ENCODE results near the gene AMPD3. TPM values are rescaled to one million over a fixed set of nuclear protein-coding genes. Genes with fewer than 3 reads are reported as not detected.

Gene AMPD3
- total and polyA plus RNA-seq, 4 donors: 3.8 to 29.0 (median 24.2) TPM

DNA sequence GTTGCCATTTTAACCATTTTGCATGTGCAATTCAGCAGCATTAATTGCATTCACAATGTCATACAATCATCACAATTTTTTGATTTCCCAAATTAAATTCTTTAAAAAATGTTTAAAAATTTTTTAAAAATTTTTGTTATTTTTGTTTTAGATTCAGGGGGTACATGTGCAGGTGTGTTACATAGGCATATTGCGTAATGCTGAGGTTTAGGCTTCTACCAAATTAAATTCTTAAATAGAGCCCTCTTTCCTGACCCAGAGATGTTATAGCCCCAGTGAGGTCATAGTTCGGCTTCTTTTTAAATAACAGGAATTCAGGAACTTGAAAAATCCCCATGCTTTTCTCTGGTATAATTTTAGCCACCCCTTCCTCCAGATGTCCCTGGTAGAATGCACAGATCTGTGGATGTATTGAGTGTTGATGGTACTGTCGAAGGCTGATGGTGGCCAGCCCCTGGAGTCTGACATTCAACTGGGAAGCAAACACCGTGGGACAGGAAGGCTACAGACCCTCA lies 11.3 kb upstream of the AMPD3 start:
- H3K9ac ChIP-seq (ENCODE audit: insufficient read depth in 1 of 2, low read length in 2 of 2): no peak overlapping the region
- H3K4me1 ChIP-seq (ENCODE audit: control insufficient read depth in 5 of 5, insufficient read depth in 5 of 5, low read length in 5 of 5): no peaks in the 10 kb centered on the region
- H3K27ac ChIP-seq (ENCODE audit: low read depth in 1 of 2, low read length in 1 of 2): no peak overlapping the region
- peaks cover 0 to 4% (median 0%) of the 10 kb centered on the region in 3 donors for H3K27me3 ChIP-seq (ENCODE audit: control insufficient read depth in 3 of 3, insufficient read depth in 3 of 3, low read length in 2 of 3)
- TF ChIP-seq, protein P1, sequence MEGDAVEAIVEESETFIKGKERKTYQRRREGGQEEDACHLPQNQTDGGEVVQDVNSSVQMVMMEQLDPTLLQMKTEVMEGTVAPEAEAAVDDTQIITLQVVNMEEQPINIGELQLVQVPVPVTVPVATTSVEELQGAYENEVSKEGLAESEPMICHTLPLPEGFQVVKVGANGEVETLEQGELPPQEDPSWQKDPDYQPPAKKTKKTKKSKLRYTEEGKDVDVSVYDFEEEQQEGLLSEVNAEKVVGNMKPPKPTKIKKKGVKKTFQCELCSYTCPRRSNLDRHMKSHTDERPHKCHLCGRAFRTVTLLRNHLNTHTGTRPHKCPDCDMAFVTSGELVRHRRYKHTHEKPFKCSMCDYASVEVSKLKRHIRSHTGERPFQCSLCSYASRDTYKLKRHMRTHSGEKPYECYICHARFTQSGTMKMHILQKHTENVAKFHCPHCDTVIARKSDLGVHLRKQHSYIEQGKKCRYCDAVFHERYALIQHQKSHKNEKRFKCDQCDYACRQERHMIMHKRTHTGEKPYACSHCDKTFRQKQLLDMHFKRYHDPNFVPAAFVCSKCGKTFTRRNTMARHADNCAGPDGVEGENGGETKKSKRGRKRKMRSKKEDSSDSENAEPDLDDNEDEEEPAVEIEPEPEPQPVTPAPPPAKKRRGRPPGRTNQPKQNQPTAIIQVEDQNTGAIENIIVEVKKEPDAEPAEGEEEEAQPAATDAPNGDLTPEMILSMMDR (IDR thresholded peaks at IDR 0.05; ENCODE audit: control extremely low read depth, extremely low read depth): no peak
- ATAC-seq (ENCODE audit: insufficient read depth, low FRiP score): no peak
- no peaks in the 10 kb centered on the region for H3K9me3 ChIP-seq (ENCODE audit: control insufficient read depth in 4 of 4, insufficient read depth in 3 of 4, low read length in 3 of 4)
- 74 to 79% methylated on average over 4 of the region's 4 CpGs for WGBS, 2 donors
- H3K36me3 ChIP-seq (ENCODE audit: control insufficient read depth in 4 of 4, insufficient read depth in 4 of 4, low read length in 4 of 4): no peaks in the 10 kb centered on the region
- H3K4me3 ChIP-seq: no peak overlapping the region
- no peak for DNase-seq

DNA sequence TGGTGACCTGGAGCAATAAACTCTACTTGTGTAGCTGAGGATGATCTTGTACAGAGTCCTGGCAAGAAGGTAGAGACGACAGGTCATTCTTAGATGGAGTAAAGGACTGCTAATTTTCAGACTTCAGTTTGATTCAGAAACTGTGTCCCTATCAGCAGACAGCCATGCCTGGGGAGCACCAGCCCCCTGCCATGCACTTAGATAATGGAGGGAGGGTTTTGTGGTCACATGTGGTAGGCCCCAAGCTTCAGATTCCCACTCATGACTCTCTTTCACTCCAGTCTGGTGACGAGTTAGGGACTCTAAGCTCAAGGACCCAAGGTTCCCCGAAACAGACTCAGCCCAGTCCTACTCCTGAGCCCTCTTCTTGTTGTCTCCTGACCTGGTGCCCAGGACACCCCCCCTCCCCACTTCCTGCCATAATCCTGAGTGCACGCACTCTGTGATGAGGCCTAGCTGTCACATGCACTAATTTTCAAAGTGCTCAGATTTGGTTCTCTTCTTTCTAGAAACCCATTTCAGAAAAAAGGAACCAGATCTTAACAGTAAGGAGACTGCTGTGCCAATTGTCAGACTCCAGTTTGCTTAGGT lies 10.2 kb upstream of the AMPD3 start:
- Histone ChIP-seq H3K27ac (ENCODE audit: low read depth in 1 of 2, low read length in 1 of 2) (no peak overlapping the region), H3K4me3 (no peak overlapping the region), H3K36me3 (ENCODE audit: control insufficient read depth in 4 of 4, insufficient read depth in 4 of 4, low read length in 4 of 4) (no peaks in the 10 kb centered on the region), H3K9ac (ENCODE audit: insufficient read depth in 1 of 2, low read length in 2 of 2) (no peak overlapping the region), H3K9me3 (ENCODE audit: control insufficient read depth in 4 of 4, insufficient read depth in 3 of 4, low read length in 3 of 4) (no peaks in the 10 kb centered on the region), H3K4me1 (ENCODE audit: control insufficient read depth in 5 of 5, insufficient read depth in 5 of 5, low read length in 5 of 5) (peaks cover 0 to under 1% (median 0%) of the 10 kb centered on the region in 5 donors), H3K27me3 (ENCODE audit: control insufficient read depth in 3 of 3, insufficient read depth in 3 of 3, low read length in 2 of 3) (peaks cover 0 to 5% (median 4%) of the 10 kb centered on the region in 3 donors)
- ATAC-seq (ENCODE audit: insufficient read depth, low FRiP score): no peak
- WGBS, 2 donors: 77 to 79% methylated on average over 4 of the region's 4 CpGs
- TF ChIP-seq, protein P1 (IDR thresholded peaks at IDR 0.05; ENCODE audit: control extremely low read depth, extremely low read depth): no peak
- no peak for DNase-seq

DNA sequence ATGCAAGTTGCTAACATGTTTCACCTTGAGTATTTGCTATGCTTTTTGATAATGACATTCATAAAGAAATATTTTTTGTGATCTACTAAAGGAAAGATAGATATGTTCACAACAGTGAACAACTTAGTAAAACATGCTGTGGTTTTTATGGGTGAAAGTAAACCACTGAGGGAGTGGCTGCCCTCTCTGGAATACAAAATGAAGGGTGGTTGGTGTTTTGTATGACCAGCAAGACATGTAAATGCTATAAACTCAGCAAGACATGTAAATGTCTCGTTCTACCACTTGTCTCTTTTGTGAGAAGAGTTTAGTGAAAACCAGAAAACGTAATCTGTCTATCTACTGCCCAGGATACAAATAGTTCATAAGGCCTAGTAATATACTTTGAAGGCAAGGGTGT lies 7.6 kb upstream of the AMPD3 start:
- no peaks in the 10 kb centered on the region for H3K9me3 ChIP-seq (ENCODE audit: control insufficient read depth in 4 of 4, insufficient read depth in 3 of 4, low read length in 3 of 4)
- no peak overlapping the region for H3K27ac ChIP-seq (ENCODE audit: low read depth in 1 of 2, low read length in 1 of 2)
- H3K9ac ChIP-seq (ENCODE audit: insufficient read depth in 1 of 2, low read length in 2 of 2): no peak overlapping the region
- 97 to 100% methylated on average over 2 of the region's 2 CpGs for WGBS, 2 donors
- no peaks in the 10 kb centered on the region for H3K36me3 ChIP-seq (ENCODE audit: control insufficient read depth in 4 of 4, insufficient read depth in 4 of 4, low read length in 4 of 4)
- H3K4me3 ChIP-seq: no peak overlapping the region
- DNase-seq: no peak
- TF ChIP-seq, protein P1 (IDR thresholded peaks at IDR 0.05; ENCODE audit: control extremely low read depth, extremely low read depth): no peak
- H3K4me1 ChIP-seq (ENCODE audit: control insufficient read depth in 5 of 5, insufficient read depth in 5 of 5, low read length in 5 of 5): peaks cover 0 to 10% (median 0%) of the 10 kb centered on the region in 5 donors
- H3K27me3 ChIP-seq (ENCODE audit: control insufficient read depth in 3 of 3, insufficient read depth in 3 of 3, low read length in 2 of 3): peaks cover 0 to 10% (median 5%) of the 10 kb centered on the region in 3 donors
- ATAC-seq (ENCODE audit: insufficient read depth, low FRiP score): no peak
